Lung (tissue), 12 donors: ENCODE measurements around the gene LMO2. TPM values are rescaled to one million over a fixed set of nuclear protein-coding genes. Genes with fewer than 3 reads are reported as not detected.

Experiments
- ATAC-seq: fragments of 200-7000 bp; cut with Tn5 transposase; one replicate; pipeline ENCODE4 v1.9.1; 2020; ENCODE audit warnings: moderate number of reproducible peaks; ENCODE audit not compliant: insufficient read depth, low FRiP score
- DNase-seq, 3 donors: peaks; one replicate each; pipeline ENCODE4 v3.0.0-alpha.2; 2013 to 2017
- H3K27ac ChIP-seq, 2 donors: one replicate each; pipeline ENCODE4 v1.5.1; 2013; ENCODE audit warnings: mild to moderate bottlenecking in 2 of 2, moderate library complexity in 2 of 2, control low read depth in 1 of 2, inconsistent platforms in 1 of 2, low read depth in 1 of 2, low read length in 1 of 2
- H3K27me3 ChIP-seq, 3 donors: one replicate each; pipeline ENCODE4 v1.5.1; 2013; ENCODE audit warnings: low read length in 2 of 3; ENCODE audit not compliant: control insufficient read depth in 3 of 3, insufficient read depth in 3 of 3
- H3K36me3 ChIP-seq, 4 donors: one replicate each; pipeline ENCODE4 v1.5.1; 2013; ENCODE audit warnings: low read length in 4 of 4, mild to moderate bottlenecking in 1 of 4, moderate library complexity in 1 of 4; ENCODE audit not compliant: control insufficient read depth in 4 of 4, insufficient read depth in 4 of 4
- H3K4me1 ChIP-seq, 5 donors: one replicate each; pipeline ENCODE4 v1.5.1; 2013; ENCODE audit warnings: low read length in 5 of 5, mild to moderate bottlenecking in 2 of 5, moderate library complexity in 1 of 5; ENCODE audit not compliant: control insufficient read depth in 5 of 5, insufficient read depth in 5 of 5
- H3K4me3 ChIP-seq: one replicate; pipeline ENCODE4 v1.5.1; 2013; ENCODE audit warnings: mild to moderate bottlenecking, control low read depth, moderate library complexity
- H3K9ac ChIP-seq, 2 donors: one replicate each; pipeline ENCODE4 v1.5.1; 2013; ENCODE audit warnings: low read length in 2 of 2, control low read depth in 1 of 2; ENCODE audit not compliant: insufficient read depth in 1 of 2
- H3K9me3 ChIP-seq, 4 donors: one replicate each; pipeline ENCODE4 v1.5.1; 2013; ENCODE audit warnings: low read length in 3 of 4, mild to moderate bottlenecking in 1 of 4, moderate library complexity in 1 of 4; ENCODE audit not compliant: control insufficient read depth in 4 of 4, insufficient read depth in 3 of 4
- WGBS, 2 donors: extraction: QIAGEN DNeasy Blood & Tissue Kit; methylation state at CpG; one replicate each; pipeline ENCODE4 v1.1.7; 2013; 5-methylcytosine and 5-hydroxymethylcytosine counted together
- polyA plus RNA-seq, 2 donors: library from polyadenylated mRNA; stranded (reverse); fragments of 200-250 nt; gene quantifications; one replicate each; pipeline ENCODE4 v1.2.1, GENCODE V29; 2013
- total RNA-seq, 2 donors: library from RNA; depleted of rRNA in 1 of 2; stranded (reverse); fragments of >200 nt in 1 of 2; gene quantifications; one replicate each; pipeline ENCODE4 v1.2.1, GENCODE V29; 2014 to 2021
- TF ChIP-seq, protein P1 (sequence below): IDR thresholded peaks from 2 replicates; pipeline ENCODE4 v1.5.1; 2012; ENCODE audit warnings: mild to moderate bottlenecking; ENCODE audit errors: control extremely low read depth, extremely low read depth
- donor health status: control.
- donor health status: control.
- donor health status: Bipolar disorder and iron deficiency.
- donor health status: healthy.
- donor health status: DM: yes; HTN: yes; CAD: no.

Gene LMO2
- total and polyA plus RNA-seq, 4 donors: 26.6 to 41.3 (median 32.4) TPM

GRCh38 chr11:33924341-33924740 lies 32.5 kb upstream of the LMO2 start:
- no peak for ATAC-seq
- TF ChIP-seq, protein P1, sequence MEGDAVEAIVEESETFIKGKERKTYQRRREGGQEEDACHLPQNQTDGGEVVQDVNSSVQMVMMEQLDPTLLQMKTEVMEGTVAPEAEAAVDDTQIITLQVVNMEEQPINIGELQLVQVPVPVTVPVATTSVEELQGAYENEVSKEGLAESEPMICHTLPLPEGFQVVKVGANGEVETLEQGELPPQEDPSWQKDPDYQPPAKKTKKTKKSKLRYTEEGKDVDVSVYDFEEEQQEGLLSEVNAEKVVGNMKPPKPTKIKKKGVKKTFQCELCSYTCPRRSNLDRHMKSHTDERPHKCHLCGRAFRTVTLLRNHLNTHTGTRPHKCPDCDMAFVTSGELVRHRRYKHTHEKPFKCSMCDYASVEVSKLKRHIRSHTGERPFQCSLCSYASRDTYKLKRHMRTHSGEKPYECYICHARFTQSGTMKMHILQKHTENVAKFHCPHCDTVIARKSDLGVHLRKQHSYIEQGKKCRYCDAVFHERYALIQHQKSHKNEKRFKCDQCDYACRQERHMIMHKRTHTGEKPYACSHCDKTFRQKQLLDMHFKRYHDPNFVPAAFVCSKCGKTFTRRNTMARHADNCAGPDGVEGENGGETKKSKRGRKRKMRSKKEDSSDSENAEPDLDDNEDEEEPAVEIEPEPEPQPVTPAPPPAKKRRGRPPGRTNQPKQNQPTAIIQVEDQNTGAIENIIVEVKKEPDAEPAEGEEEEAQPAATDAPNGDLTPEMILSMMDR: no peak
- DNase-seq: no peak
- no peak overlapping the region for H3K4me3 ChIP-seq
- WGBS, 2 donors: 89 to 94% methylated on average over 5 of the region's 5 CpGs
- H3K27me3 ChIP-seq: no peaks in the 10 kb centered on the region
- no peak overlapping the region for H3K9ac ChIP-seq
- H3K4me1 ChIP-seq: peaks cover 0 to 7% (median 0%) of the 10 kb centered on the region in 5 donors
- no peaks in the 10 kb centered on the region for H3K9me3 ChIP-seq
- H3K27ac ChIP-seq: no peak overlapping the region
- H3K36me3 ChIP-seq: no peaks in the 10 kb centered on the region

- no peak for DNase-seq
- TF ChIP-seq, protein P1: no peak
- 96 to 98% methylated on average over 2 of the region's 2 CpGs for WGBS, 2 donors
- H3K9me3 ChIP-seq: no peaks in the 10 kb centered on the region
- no peaks in the 10 kb centered on the region for H3K36me3 ChIP-seq
- H3K27me3 ChIP-seq: no peaks in the 10 kb centered on the region
- H3K4me1 ChIP-seq: peaks cover 0 to 7% (median 0%) of the 10 kb centered on the region in 5 donors
- no peak overlapping the region for H3K4me3 ChIP-seq
- H3K9ac ChIP-seq: no peak overlapping the region
- no peak for ATAC-seq
- H3K27ac ChIP-seq: no peak overlapping the region
These were observed 31.8 kb upstream of the LMO2 start for GRCh38 chr11:33923626-33924025.

GRCh38 chr11:33920838-33921613 lies 29.1 kb upstream of the LMO2 start:
- peaks cover 0 to 3% (median 0%) of the 10 kb centered on the region in 4 donors for H3K9me3 ChIP-seq
- ATAC-seq: no peak
- DNase-seq: no peak
- 57 to 70% methylated on average over 8 of the region's 8 CpGs for WGBS, 2 donors
- no peak overlapping the region for H3K27ac ChIP-seq
- H3K4me1 ChIP-seq: no peaks in the 10 kb centered on the region
- no peak overlapping the region for H3K4me3 ChIP-seq
- no peaks in the 10 kb centered on the region for H3K36me3 ChIP-seq
- TF ChIP-seq, protein P1: no peak
- no peaks in the 10 kb centered on the region for H3K27me3 ChIP-seq
- H3K9ac ChIP-seq: no peak overlapping the region
